KBM-7 (cell line): ENCODE results near the gene NEGR1.

Source experiments
- DNase-seq: peaks from one replicate; pipeline ENCODE4 v3.0.0-alpha.2; 2015
- in situ Hi-C: fragments of 300-500 bp; cut with MboI; formaldehyde crosslinking; loops from 2 replicates; pipeline ENCODE4 v1.14.3; 2020; ENCODE audit warnings: low sequenced_read_pairs, low pct_unique_long_range_greater_than_20kb, mixed read lengths

The NEGR1 gene

GRCh38 chr1:72282271-72283021, at the start of gene NEGR1:
Gene NEGR1, minus strand, starts transcription at chr1:72282539.
- DNase-seq: peak; percentile 97
- in situ Hi-C loops: no loop called here

- DNase-seq: no peak
- in situ Hi-C loops: no loop called here
These were observed 44.2 kb upstream of the NEGR1 start for GRCh38 chr1:72326494-72326893.

GRCh38 chr1:72324451-72324850, 42.1 kb upstream of the NEGR1 start:
- no peak for DNase-seq
- in situ Hi-C loops: no loop called here

- in situ Hi-C loops: no loop called here
- no peak for DNase-seq
These were observed 40.6 kb upstream of the NEGR1 start for GRCh38 chr1:72322910-72323309.

GRCh38 chr1:72296501-72296900, 14.2 kb upstream of the NEGR1 start:
- DNase-seq: no peak
- in situ Hi-C loops: no loop called here

- in situ Hi-C loops: no loop called here
- no peak for DNase-seq
These were observed 6.5 kb upstream of the NEGR1 start for GRCh38 chr1:72288886-72289285.

- peak; percentile 4 for DNase-seq
- in situ Hi-C loops: no loop called here
These were observed 4.1 kb upstream of the NEGR1 start for GRCh38 chr1:72286401-72286800.

- in situ Hi-C loops: no loop called here
- DNase-seq: peak; percentile 57
These were observed 2.7 kb upstream of the NEGR1 start for GRCh38 chr1:72285074-72285425.

GRCh38 chr1:72284348-72285073, 2.2 kb upstream of the NEGR1 start:
- in situ Hi-C loops: no loop called here

GRCh38 chr1:72284084-72284347, 1.7 kb upstream of the NEGR1 start:
- in situ Hi-C loops: no loop called here
- no peak for DNase-seq

More at GRCh38 chr1:72284348-72285073, 2.2 kb upstream of the NEGR1 start:
- DNase-seq: peak; percentile 92

- DNase-seq: peak; percentile 84
- in situ Hi-C loops: no loop called here
These were observed 1.2 kb upstream of the NEGR1 start for GRCh38 chr1:72283307-72284083.

- DNase-seq: no peak
- in situ Hi-C loops: no loop called here
These were observed 625 bp upstream of the NEGR1 start for GRCh38 chr1:72283022-72283306.

- in situ Hi-C loops: no loop called here
- DNase-seq: no peak
These were observed 585 bp downstream of the NEGR1 start for GRCh38 chr1:72281637-72282270.

- in situ Hi-C loops: no loop called here
- DNase-seq: peak; percentile 72
These were observed 1.2 kb downstream of the NEGR1 start for GRCh38 chr1:72281144-72281543.

GRCh38 chr1:72280711-72281110, 1.6 kb downstream of the NEGR1 start:
- in situ Hi-C loops: no loop called here
- DNase-seq: peak; percentile 69

- in situ Hi-C loops: no loop called here
- no peak for DNase-seq
These were observed 2.2 kb downstream of the NEGR1 start for GRCh38 chr1:72280131-72280530.

GRCh38 chr1:72278461-72278860, 3.9 kb downstream of the NEGR1 start:
- DNase-seq: peak; percentile 71
- in situ Hi-C loops: no loop called here

- in situ Hi-C loops: no loop called here
- DNase-seq: peak; percentile 73
These were observed 10.7 kb downstream of the NEGR1 start for GRCh38 chr1:72271555-72272085.

GRCh38 chr1:72262735-72263134, 19.6 kb downstream of the NEGR1 start:
- DNase-seq: no peak
- in situ Hi-C loops: no loop called here

GRCh38 chr1:72253132-72253531, 29.2 kb downstream of the NEGR1 start:
- no peak for DNase-seq
- in situ Hi-C loops: no loop called here
